ENCODE data around the gene WSCD2. TPM values are rescaled to one million over a fixed set of nuclear protein-coding genes. Genes with fewer than 3 reads are reported as not detected.

Gene WSCD2
- total RNA-seq, 1 experiment from 2014 or later: not detected

DNA sequence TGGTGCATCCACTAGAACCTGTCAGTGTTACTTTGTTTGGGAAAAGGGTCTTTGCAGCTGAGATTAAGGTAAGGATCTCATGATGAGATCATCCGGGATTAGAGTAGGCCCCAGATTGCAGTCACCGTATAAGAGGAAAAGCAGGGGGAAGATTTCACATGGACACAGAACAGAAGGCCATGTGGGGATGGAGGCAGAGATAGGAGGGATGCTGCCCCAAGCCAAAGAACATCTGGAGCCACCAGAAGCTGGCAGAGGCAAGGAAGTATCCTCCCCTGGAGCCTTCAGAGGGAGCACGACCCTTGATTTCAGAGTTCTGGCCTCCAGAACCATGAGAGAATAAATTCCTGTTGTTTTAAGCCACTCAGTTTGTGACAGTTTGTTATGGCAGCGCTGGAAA, 170.4 kb downstream of the WSCD2 start:
- no peak for DNase-seq (ENCODE audit: low read depth)

Other genes starting within 250 kb of the WSCD2 start
- 15.4 and 17.1 TPM in 2 replicates for gene CMKLR1, start 210.0 kb downstream of the WSCD2 start, total RNA-seq (2014; rRNA removed)